Adrenal gland (tissue), 12 donors: ENCODE data around the gene TAF11L2. TPM values are rescaled to one million over a fixed set of nuclear protein-coding genes. Genes with fewer than 3 reads are reported as not detected.
"Not testable (repeated sequence)": the region's sequence is repeated elsewhere in the genome, so short reads cannot be mapped to it uniquely, and the experiment has no call there.

Experiments
- DNase-seq, 7 donors: peaks; one replicate each; pipeline ENCODE4 v3.0.0-alpha.2; 2019 to 2020
- H3K27ac ChIP-seq, 5 donors: fragments of 200-600 bp; sonication (generic) in 4 of 5; 1 replicate in 3 of 5; 2 replicates in 2 of 5; pipeline versions ENCODE4 v1.5.1 to v1.8.0; 2016 to 2020; ENCODE audit warnings: mild to moderate bottlenecking in 1 of 5
- H3K27me3 ChIP-seq: fragments of 200-600 bp; 2 replicates; pipeline ENCODE4 v1.8.0; 2021
- H3K36me3 ChIP-seq, 2 donors: fragments of 200-600 bp; replicated peaks in 1 of 2; 1 replicate in 1 of 2; 2 replicates in 1 of 2; pipeline versions ENCODE4 v1.5.1 to v1.8.0; 2018 to 2022
- H3K4me1 ChIP-seq, 2 donors: fragments of 200-600 bp; replicated peaks in 1 of 2; 1 replicate in 1 of 2; 2 replicates in 1 of 2; pipeline versions ENCODE4 v1.5.1 to v1.8.0; 2018 to 2021
- H3K4me3 ChIP-seq, 4 donors: fragments of 200-600 bp; sonication (generic) in 3 of 4; one replicate each; pipeline ENCODE4 v1.5.1; 2016 to 2018
- H3K9me3 ChIP-seq, 3 donors: fragments of 200-600 bp; sonication (generic) in 1 of 3; replicated peaks in 1 of 3; 1 replicate in 2 of 3; 2 replicates in 1 of 3; pipeline versions ENCODE4 v1.5.1 to v1.8.0; 2016 to 2021
- POLR2A ChIP-seq, 2 donors: fragments of 450-650 bp; IDR thresholded peaks; one replicate each; pipeline ENCODE4 v1.6.1; 2017; ENCODE audit warnings: antibody characterized with exemption in 2 of 2, mild to moderate bottlenecking in 2 of 2, moderate library complexity in 1 of 2
- WGBS, 4 donors: extraction: QIAGEN DNeasy Blood & Tissue Kit in 2 of 4; methylation state at CpG; one replicate each; pipeline versions ENCODE4 v1.1.5 to v1.1.7; 2013 to 2017; 5-methylcytosine and 5-hydroxymethylcytosine counted together
- intact Hi-C, 2 donors: fragments of 100-400 bp; cut with DNase I; formaldehyde crosslinking; loops; one replicate each; pipeline versions ENCODE4 v1.14.1 to v1.15.0; 2022 to 2023
- polyA plus RNA-seq, 3 donors: library from polyadenylated mRNA; stranded (reverse); fragments of 200-250 nt in 2 of 3; fragments of 350-450 nt in 1 of 3; fragmentation: Illumina TruSeq in 1 of 3; extraction: RNeasy Lipid Tissue Mini Kit (QIAGEN cat#74804) in 1 of 3; gene quantifications; one replicate each; pipeline ENCODE4 v1.2.3, GENCODE V29; 2013 to 2014
- total RNA-seq, 9 donors: library from RNA; depleted of rRNA in 4 of 9; stranded (reverse); fragments of >200 nt in 4 of 9; fragments of 120-200 nt in 1 of 9; fragmentation: NEBNext Ultra II Directional in 1 of 9; extraction: Animal tissue kit (Norgen Biotek cat#: 25700) in 1 of 9; gene quantifications; one replicate each; pipeline versions ENCODE4 v1.1.0 to v1.2.4, GENCODE V29; 2013 to 2023
- TF ChIP-seq, protein P1 (sequence below), 6 experiments: fragments of 450-650 bp in 4 of 6; fragments of 200-600 bp in 2 of 6; sonication (generic) in 1 of 6; IDR thresholded peaks; 1 replicate in 5 of 6; 2 replicates in 1 of 6; pipeline versions ENCODE4 v1.5.1 to v1.8.0; 2016 to 2021; ENCODE audit warnings: antibody characterized with exemption in 6 of 6, mild to moderate bottlenecking in 2 of 6, moderate library complexity in 1 of 6
- donor health status: healthy with polysubstance abuse.
- donor health status: Bipolar disorder and iron deficiency.
- donor health status: DM: yes; HTN: yes; CAD: no.
- donor health status: DM: no; HTN: no; CAD: no.
- donor health status: DM: no; HTN: no; CAD: no.
- donor health status: DM: yes; HTN: yes; CAD: no.

Gene TAF11L2
- total and polyA plus RNA-seq, 12 donors = not detected

DNA sequence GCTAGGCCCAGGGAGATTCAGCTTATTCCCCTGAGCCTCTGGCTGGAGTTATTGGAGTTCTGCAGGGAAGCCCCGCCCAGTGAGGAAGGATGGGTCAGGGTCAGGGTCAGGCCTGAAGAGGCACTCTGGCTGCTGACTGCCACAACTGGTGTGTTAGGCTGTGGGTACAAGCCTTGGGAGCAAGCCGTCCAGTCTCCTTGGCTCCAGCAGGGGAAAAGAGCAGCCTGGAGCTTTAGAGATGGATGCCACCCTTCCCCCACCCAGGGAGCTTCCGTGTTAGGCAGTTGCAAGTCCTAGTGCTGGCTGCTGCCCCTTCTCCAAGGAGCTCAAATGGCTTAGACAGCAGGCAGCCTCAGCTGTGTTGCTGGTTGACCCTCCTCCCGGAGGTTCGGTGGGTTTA, 34.4 kb upstream of the TAF11L2 start:
- intact Hi-C loops = no loop called here
- no peak for DNase-seq
- TF ChIP-seq, protein P1, sequence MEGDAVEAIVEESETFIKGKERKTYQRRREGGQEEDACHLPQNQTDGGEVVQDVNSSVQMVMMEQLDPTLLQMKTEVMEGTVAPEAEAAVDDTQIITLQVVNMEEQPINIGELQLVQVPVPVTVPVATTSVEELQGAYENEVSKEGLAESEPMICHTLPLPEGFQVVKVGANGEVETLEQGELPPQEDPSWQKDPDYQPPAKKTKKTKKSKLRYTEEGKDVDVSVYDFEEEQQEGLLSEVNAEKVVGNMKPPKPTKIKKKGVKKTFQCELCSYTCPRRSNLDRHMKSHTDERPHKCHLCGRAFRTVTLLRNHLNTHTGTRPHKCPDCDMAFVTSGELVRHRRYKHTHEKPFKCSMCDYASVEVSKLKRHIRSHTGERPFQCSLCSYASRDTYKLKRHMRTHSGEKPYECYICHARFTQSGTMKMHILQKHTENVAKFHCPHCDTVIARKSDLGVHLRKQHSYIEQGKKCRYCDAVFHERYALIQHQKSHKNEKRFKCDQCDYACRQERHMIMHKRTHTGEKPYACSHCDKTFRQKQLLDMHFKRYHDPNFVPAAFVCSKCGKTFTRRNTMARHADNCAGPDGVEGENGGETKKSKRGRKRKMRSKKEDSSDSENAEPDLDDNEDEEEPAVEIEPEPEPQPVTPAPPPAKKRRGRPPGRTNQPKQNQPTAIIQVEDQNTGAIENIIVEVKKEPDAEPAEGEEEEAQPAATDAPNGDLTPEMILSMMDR (IDR thresholded peaks at IDR 0.05) = no peak
- Histone ChIP-seq H3K4me3 (no peak overlapping the region), H3K36me3 (no peaks in the 10 kb centered on the region), H3K9me3 (no peaks in the 10 kb centered on the region), H3K27ac (no peak overlapping the region), H3K27me3 (no peaks in the 10 kb centered on the region), H3K4me1 (no peaks in the 10 kb centered on the region)
- WGBS, 4 donors = 59 to 71% (median 71%) methylated on average over 3 to 5 of the region's 5 CpGs

DNA sequence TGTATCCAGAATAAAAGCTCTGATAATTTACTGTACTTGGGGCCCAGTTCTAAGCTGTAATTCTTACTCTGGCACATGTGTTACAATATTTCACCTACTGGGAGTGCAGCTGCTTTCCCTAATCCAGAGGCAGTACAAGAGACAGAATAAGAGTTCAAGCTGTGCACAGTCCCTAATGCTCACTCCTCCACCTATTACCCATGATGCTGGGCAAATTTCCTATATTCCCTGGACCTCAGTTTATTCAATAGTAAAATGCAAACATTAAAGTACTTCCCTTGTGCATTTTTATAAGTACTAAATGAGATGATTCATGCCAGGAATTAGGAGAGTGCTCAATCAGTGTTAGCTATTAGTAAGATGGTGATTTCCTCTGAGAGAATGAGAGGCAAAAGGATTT, 28.0 kb upstream of the TAF11L2 start:
- H3K4me3 ChIP-seq = no peak overlapping the region
- no peak for DNase-seq
- no peaks in the 10 kb centered on the region for H3K27me3 ChIP-seq
- H3K36me3 ChIP-seq = no peaks in the 10 kb centered on the region
- intact Hi-C loops = no loop called here
- H3K27ac ChIP-seq = no peak overlapping the region
- no peaks in the 10 kb centered on the region for H3K9me3 ChIP-seq
- TF ChIP-seq POLR2A (IDR thresholded peaks at IDR 0.05) = no peak
- TF ChIP-seq, protein P1 (IDR thresholded peaks at IDR 0.05) = no peak
- no peaks in the 10 kb centered on the region for H3K4me1 ChIP-seq

DNA sequence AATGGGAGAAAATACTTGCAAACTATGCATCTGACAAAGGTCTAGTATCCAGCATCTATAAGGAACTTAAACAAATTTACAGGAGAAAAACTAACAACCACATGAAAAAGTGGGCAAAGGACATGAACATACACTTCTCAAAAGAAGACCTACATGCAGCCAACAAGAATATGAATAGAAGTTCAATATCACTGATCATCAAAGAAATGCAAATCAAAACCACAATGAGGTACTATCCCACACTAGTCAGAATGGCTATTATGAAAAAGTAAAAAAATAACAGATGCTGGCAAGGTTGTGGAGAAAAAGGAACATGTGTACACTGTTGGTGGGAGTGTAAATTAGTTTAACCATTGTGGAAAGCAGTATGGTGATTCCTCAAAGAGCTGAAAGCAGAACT, 23.0 kb upstream of the TAF11L2 start:
- H3K4me1 ChIP-seq, intact Hi-C loops, H3K27me3 ChIP-seq, H3K27ac ChIP-seq, DNase-seq, H3K9me3 ChIP-seq, H3K4me3 ChIP-seq, H3K36me3 ChIP-seq: not testable (repeated sequence)

DNA sequence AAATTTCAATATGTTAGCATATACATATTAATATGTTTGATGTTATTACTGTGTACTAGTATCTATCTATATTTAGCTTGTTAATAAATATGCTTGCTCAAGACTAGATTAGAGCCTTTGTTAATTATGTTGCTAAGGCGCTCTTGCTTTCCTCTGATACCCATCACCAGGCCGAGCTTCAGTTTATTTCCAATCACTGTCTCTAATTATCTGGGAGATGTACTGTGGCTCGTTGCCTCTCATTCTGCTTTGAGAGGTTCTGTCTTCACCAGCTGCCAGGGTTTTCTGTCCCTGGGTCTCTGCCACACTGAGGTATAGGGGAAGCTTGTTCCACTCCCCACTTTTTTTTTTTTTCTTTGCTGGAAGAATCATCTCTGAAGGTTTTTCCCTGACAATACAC, 21.0 kb upstream of the TAF11L2 start:
- 73 to 78% (median 76%) methylated on average over 3 of the region's 3 CpGs for WGBS, 4 donors
- H3K27me3 ChIP-seq = no peaks in the 10 kb centered on the region
- no peaks in the 10 kb centered on the region for H3K9me3 ChIP-seq
- H3K4me3 ChIP-seq = no peak overlapping the region
- no peak overlapping the region for H3K27ac ChIP-seq
- TF ChIP-seq, protein P1 (IDR thresholded peaks at IDR 0.05) = no peak
- TF ChIP-seq POLR2A (IDR thresholded peaks at IDR 0.05) = no peak
- H3K4me1 ChIP-seq = no peaks in the 10 kb centered on the region
- H3K36me3 ChIP-seq = no peaks in the 10 kb centered on the region
- no peak for DNase-seq
- intact Hi-C loops = no loop called here

GRCh38 chr5:17477573-17478265, 20.3 kb upstream of the TAF11L2 start:
- WGBS, 4 donors = 62 to 83% (median 66%) methylated on average over 7 of the region's 7 CpGs

More at GRCh38 chr5:17477573-17478265, 20.3 kb upstream of the TAF11L2 start:
- no peak for DNase-seq
- no peak for TF ChIP-seq POLR2A (IDR thresholded peaks at IDR 0.05)
- TF ChIP-seq, protein P1 (IDR thresholded peaks at IDR 0.05) = no peak
- no peaks in the 10 kb centered on the region for H3K36me3 ChIP-seq
- no peak overlapping the region for H3K4me3 ChIP-seq
- intact Hi-C loops = no loop called here
- no peak overlapping the region for H3K27ac ChIP-seq
- no peaks in the 10 kb centered on the region for H3K27me3 ChIP-seq
- H3K9me3 ChIP-seq = no peaks in the 10 kb centered on the region
- no peaks in the 10 kb centered on the region for H3K4me1 ChIP-seq
